Measurements from ENCODE around the gene SLC39A11. TPM values are rescaled to one million over a fixed set of nuclear protein-coding genes. Genes with fewer than 3 reads are reported as not detected.

SLC39A11 gene
- total RNA-seq, 1 donor from 2014 or later = 13.0 TPM

- Histone ChIP-seq H3K4me3 (ENCODE audit: low read length in 3 of 3) (no peak overlapping the region), H3K36me3 (ENCODE audit: control insufficient read depth in 3 of 3, insufficient read depth in 3 of 3, low read length in 3 of 3) (no peaks in the 10 kb centered on the region), H3K9me3 (ENCODE audit: control insufficient read depth in 3 of 3, low read length in 3 of 3) (peaks cover 0 to 7% (median 0%) of the 10 kb centered on the region in 3 donors), H3K27me3 (ENCODE audit: control insufficient read depth in 3 of 3, insufficient read depth in 3 of 3, low read length in 3 of 3) (no peaks in the 10 kb centered on the region), H3K9ac (ENCODE audit: low read depth in 1 of 3, low read length in 3 of 3) (no peak overlapping the region), H3K4me1 (ENCODE audit: control insufficient read depth in 3 of 3, insufficient read depth in 3 of 3, low read length in 3 of 3) (no peaks in the 10 kb centered on the region), H3K27ac (ENCODE audit: low read depth, low read length) (no peak overlapping the region)
Observed at GRCh38 chr17:72877348-72877747, 215.1 kb downstream of the SLC39A11 start.

- Histone ChIP-seq H3K9ac (ENCODE audit: low read depth in 1 of 3, low read length in 3 of 3) (no peak overlapping the region), H3K36me3 (ENCODE audit: control insufficient read depth in 3 of 3, insufficient read depth in 3 of 3, low read length in 3 of 3) (no peaks in the 10 kb centered on the region), H3K9me3 (ENCODE audit: control insufficient read depth in 3 of 3, low read length in 3 of 3) (peaks cover 0 to 7% (median 0%) of the 10 kb centered on the region in 3 donors), H3K4me1 (ENCODE audit: control insufficient read depth in 3 of 3, insufficient read depth in 3 of 3, low read length in 3 of 3) (no peaks in the 10 kb centered on the region), H3K27ac (ENCODE audit: low read depth, low read length) (no peak overlapping the region), H3K4me3 (ENCODE audit: low read length in 3 of 3) (no peak overlapping the region), H3K27me3 (ENCODE audit: control insufficient read depth in 3 of 3, insufficient read depth in 3 of 3, low read length in 3 of 3) (no peaks in the 10 kb centered on the region)
Observed at GRCh38 chr17:72876413-72876812, 216.1 kb downstream of the SLC39A11 start.

- Histone ChIP-seq H3K9ac (ENCODE audit: low read depth in 1 of 3, low read length in 3 of 3) (no peak overlapping the region), H3K4me3 (ENCODE audit: low read length in 3 of 3) (no peak overlapping the region), H3K27me3 (ENCODE audit: control insufficient read depth in 3 of 3, insufficient read depth in 3 of 3, low read length in 3 of 3) (no peaks in the 10 kb centered on the region), H3K4me1 (ENCODE audit: control insufficient read depth in 3 of 3, insufficient read depth in 3 of 3, low read length in 3 of 3) (no peaks in the 10 kb centered on the region), H3K27ac (ENCODE audit: low read depth, low read length) (no peak overlapping the region), H3K36me3 (ENCODE audit: control insufficient read depth in 3 of 3, insufficient read depth in 3 of 3, low read length in 3 of 3) (no peaks in the 10 kb centered on the region), H3K9me3 (ENCODE audit: control insufficient read depth in 3 of 3, low read length in 3 of 3) (peaks cover 0 to 7% (median 0%) of the 10 kb centered on the region in 3 donors)
Observed at GRCh38 chr17:72875361-72875760, 217.1 kb downstream of the SLC39A11 start.

GRCh38 chr17:72872396-72872795, 220.1 kb downstream of the SLC39A11 start:
- H3K9me3 ChIP-seq (ENCODE audit: control insufficient read depth in 3 of 3, low read length in 3 of 3) = no peaks in the 10 kb centered on the region
- H3K4me1 ChIP-seq (ENCODE audit: control insufficient read depth in 3 of 3, insufficient read depth in 3 of 3, low read length in 3 of 3) = no peaks in the 10 kb centered on the region
- H3K36me3 ChIP-seq (ENCODE audit: control insufficient read depth in 3 of 3, insufficient read depth in 3 of 3, low read length in 3 of 3) = no peaks in the 10 kb centered on the region
- no peak overlapping the region for H3K27ac ChIP-seq (ENCODE audit: low read depth, low read length)
- no peak overlapping the region for H3K4me3 ChIP-seq (ENCODE audit: low read length in 3 of 3)
- no peak overlapping the region for H3K9ac ChIP-seq (ENCODE audit: low read depth in 1 of 3, low read length in 3 of 3)
- H3K27me3 ChIP-seq (ENCODE audit: control insufficient read depth in 3 of 3, insufficient read depth in 3 of 3, low read length in 3 of 3) = no peaks in the 10 kb centered on the region

- Histone ChIP-seq H3K27ac (ENCODE audit: low read depth, low read length) (no peak overlapping the region), H3K4me3 (ENCODE audit: low read length in 3 of 3) (no peak overlapping the region)
Observed at GRCh38 chr17:72870367-72870985, 222.0 kb downstream of the SLC39A11 start.

GRCh38 chr17:72869630-72870029, 222.9 kb downstream of the SLC39A11 start:
- Histone ChIP-seq H3K4me1 (ENCODE audit: control insufficient read depth in 3 of 3, insufficient read depth in 3 of 3, low read length in 3 of 3) (no peaks in the 10 kb centered on the region), H3K27me3 (ENCODE audit: control insufficient read depth in 3 of 3, insufficient read depth in 3 of 3, low read length in 3 of 3) (no peaks in the 10 kb centered on the region), H3K27ac (ENCODE audit: low read depth, low read length) (no peak overlapping the region), H3K9me3 (ENCODE audit: control insufficient read depth in 3 of 3, low read length in 3 of 3) (no peaks in the 10 kb centered on the region), H3K4me3 (ENCODE audit: low read length in 3 of 3) (no peak overlapping the region), H3K36me3 (ENCODE audit: control insufficient read depth in 3 of 3, insufficient read depth in 3 of 3, low read length in 3 of 3) (no peaks in the 10 kb centered on the region), H3K9ac (ENCODE audit: low read depth in 1 of 3, low read length in 3 of 3) (no peak overlapping the region)

More at GRCh38 chr17:72870367-72870985, 222.0 kb downstream of the SLC39A11 start:
- Histone ChIP-seq H3K36me3 (ENCODE audit: control insufficient read depth in 3 of 3, insufficient read depth in 3 of 3, low read length in 3 of 3) (no peaks in the 10 kb centered on the region), H3K4me1 (ENCODE audit: control insufficient read depth in 3 of 3, insufficient read depth in 3 of 3, low read length in 3 of 3) (no peaks in the 10 kb centered on the region), H3K9me3 (ENCODE audit: control insufficient read depth in 3 of 3, low read length in 3 of 3) (no peaks in the 10 kb centered on the region), H3K9ac (ENCODE audit: low read depth in 1 of 3, low read length in 3 of 3) (no peak overlapping the region), H3K27me3 (ENCODE audit: control insufficient read depth in 3 of 3, insufficient read depth in 3 of 3, low read length in 3 of 3) (no peaks in the 10 kb centered on the region)

- Histone ChIP-seq H3K9me3 (ENCODE audit: control insufficient read depth in 3 of 3, low read length in 3 of 3) (no peaks in the 10 kb centered on the region), H3K4me3 (ENCODE audit: low read length in 3 of 3) (no peak overlapping the region), H3K27ac (ENCODE audit: low read depth, low read length) (no peak overlapping the region), H3K9ac (ENCODE audit: low read depth in 1 of 3, low read length in 3 of 3) (no peak overlapping the region), H3K27me3 (ENCODE audit: control insufficient read depth in 3 of 3, insufficient read depth in 3 of 3, low read length in 3 of 3) (no peaks in the 10 kb centered on the region), H3K36me3 (ENCODE audit: control insufficient read depth in 3 of 3, insufficient read depth in 3 of 3, low read length in 3 of 3) (no peaks in the 10 kb centered on the region), H3K4me1 (ENCODE audit: control insufficient read depth in 3 of 3, insufficient read depth in 3 of 3, low read length in 3 of 3) (no peaks in the 10 kb centered on the region)
Observed at GRCh38 chr17:72865954-72866353, 226.5 kb downstream of the SLC39A11 start.

GRCh38 chr17:72863526-72864211, 228.8 kb downstream of the SLC39A11 start:
- no peaks in the 10 kb centered on the region for H3K4me1 ChIP-seq (ENCODE audit: control insufficient read depth in 3 of 3, insufficient read depth in 3 of 3, low read length in 3 of 3)
- no peaks in the 10 kb centered on the region for H3K27me3 ChIP-seq (ENCODE audit: control insufficient read depth in 3 of 3, insufficient read depth in 3 of 3, low read length in 3 of 3)
- H3K27ac ChIP-seq (ENCODE audit: low read depth, low read length) = no peak overlapping the region
- H3K9me3 ChIP-seq (ENCODE audit: control insufficient read depth in 3 of 3, low read length in 3 of 3) = peaks cover 0 to 5% (median 3%) of the 10 kb centered on the region in 3 donors
- H3K4me3 ChIP-seq (ENCODE audit: low read length in 3 of 3) = no peak overlapping the region
- H3K9ac ChIP-seq (ENCODE audit: low read depth in 1 of 3, low read length in 3 of 3) = no peak overlapping the region
- no peaks in the 10 kb centered on the region for H3K36me3 ChIP-seq (ENCODE audit: control insufficient read depth in 3 of 3, insufficient read depth in 3 of 3, low read length in 3 of 3)

GRCh38 chr17:72862276-72862999, 230.1 kb downstream of the SLC39A11 start:
- Histone ChIP-seq H3K4me3 (ENCODE audit: low read length in 3 of 3) (no peak overlapping the region), H3K9me3 (ENCODE audit: control insufficient read depth in 3 of 3, low read length in 3 of 3) (peaks cover 0 to 5% (median 3%) of the 10 kb centered on the region in 3 donors), H3K4me1 (ENCODE audit: control insufficient read depth in 3 of 3, insufficient read depth in 3 of 3, low read length in 3 of 3) (no peaks in the 10 kb centered on the region), H3K9ac (ENCODE audit: low read depth in 1 of 3, low read length in 3 of 3) (no peak overlapping the region), H3K36me3 (ENCODE audit: control insufficient read depth in 3 of 3, insufficient read depth in 3 of 3, low read length in 3 of 3) (no peaks in the 10 kb centered on the region), H3K27ac (ENCODE audit: low read depth, low read length) (no peak overlapping the region), H3K27me3 (ENCODE audit: control insufficient read depth in 3 of 3, insufficient read depth in 3 of 3, low read length in 3 of 3) (no peaks in the 10 kb centered on the region)

GRCh38 chr17:72861811-72862210, 230.7 kb downstream of the SLC39A11 start:
- no peak overlapping the region for H3K9ac ChIP-seq (ENCODE audit: low read depth in 1 of 3, low read length in 3 of 3)
- no peak overlapping the region for H3K4me3 ChIP-seq (ENCODE audit: low read length in 3 of 3)
- no peaks in the 10 kb centered on the region for H3K4me1 ChIP-seq (ENCODE audit: control insufficient read depth in 3 of 3, insufficient read depth in 3 of 3, low read length in 3 of 3)
- no peaks in the 10 kb centered on the region for H3K36me3 ChIP-seq (ENCODE audit: control insufficient read depth in 3 of 3, insufficient read depth in 3 of 3, low read length in 3 of 3)
- H3K27me3 ChIP-seq (ENCODE audit: control insufficient read depth in 3 of 3, insufficient read depth in 3 of 3, low read length in 3 of 3) = no peaks in the 10 kb centered on the region
- H3K9me3 ChIP-seq (ENCODE audit: control insufficient read depth in 3 of 3, low read length in 3 of 3) = peaks cover 0 to 5% (median 3%) of the 10 kb centered on the region in 3 donors
- H3K27ac ChIP-seq (ENCODE audit: low read depth, low read length) = no peak overlapping the region
